ENCODE results near the gene MRGPRF. TPM values are rescaled to one million over a fixed set of nuclear protein-coding genes. Genes with fewer than 3 reads are reported as not detected.

MRGPRF gene
- total RNA-seq, 4 donors from 2014 or later = 34.2 to 67.9 (median 46.3) TPM

DNA sequence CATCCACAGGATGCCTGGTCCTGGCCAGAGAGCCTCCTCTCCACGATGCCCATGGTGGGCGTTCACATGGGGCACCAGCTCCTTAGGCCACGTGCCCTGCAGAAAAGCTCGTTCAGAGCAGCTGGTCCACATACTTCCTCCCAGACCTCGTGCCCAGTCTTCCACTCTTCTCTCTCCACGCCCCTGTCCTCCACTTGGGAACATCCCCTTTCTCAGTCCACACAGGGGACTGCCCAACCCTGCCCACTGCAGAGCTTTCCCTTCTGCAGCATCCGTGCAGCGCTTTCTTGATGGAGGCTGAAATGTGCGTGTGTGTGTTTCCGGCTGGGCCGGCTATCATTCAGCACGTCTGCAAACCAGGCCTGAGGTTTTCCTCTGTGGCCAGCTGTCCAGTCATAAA lies 46.9 kb upstream of the MRGPRF start:
- WGBS, 2 donors = 80 to 82% methylated on average over 11 of the region's 12 CpGs
- H3K4me3 ChIP-seq = no peak overlapping the region
- peaks cover 0 to 88% (median 4%) of the 10 kb centered on the region in 3 donors for H3K36me3 ChIP-seq
- no peaks in the 10 kb centered on the region for H3K9me3 ChIP-seq
- TF ChIP-seq, protein P1, sequence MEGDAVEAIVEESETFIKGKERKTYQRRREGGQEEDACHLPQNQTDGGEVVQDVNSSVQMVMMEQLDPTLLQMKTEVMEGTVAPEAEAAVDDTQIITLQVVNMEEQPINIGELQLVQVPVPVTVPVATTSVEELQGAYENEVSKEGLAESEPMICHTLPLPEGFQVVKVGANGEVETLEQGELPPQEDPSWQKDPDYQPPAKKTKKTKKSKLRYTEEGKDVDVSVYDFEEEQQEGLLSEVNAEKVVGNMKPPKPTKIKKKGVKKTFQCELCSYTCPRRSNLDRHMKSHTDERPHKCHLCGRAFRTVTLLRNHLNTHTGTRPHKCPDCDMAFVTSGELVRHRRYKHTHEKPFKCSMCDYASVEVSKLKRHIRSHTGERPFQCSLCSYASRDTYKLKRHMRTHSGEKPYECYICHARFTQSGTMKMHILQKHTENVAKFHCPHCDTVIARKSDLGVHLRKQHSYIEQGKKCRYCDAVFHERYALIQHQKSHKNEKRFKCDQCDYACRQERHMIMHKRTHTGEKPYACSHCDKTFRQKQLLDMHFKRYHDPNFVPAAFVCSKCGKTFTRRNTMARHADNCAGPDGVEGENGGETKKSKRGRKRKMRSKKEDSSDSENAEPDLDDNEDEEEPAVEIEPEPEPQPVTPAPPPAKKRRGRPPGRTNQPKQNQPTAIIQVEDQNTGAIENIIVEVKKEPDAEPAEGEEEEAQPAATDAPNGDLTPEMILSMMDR (IDR thresholded peaks at IDR 0.05) = no peak
- no peak for TF ChIP-seq EP300 (IDR thresholded peaks at IDR 0.05)
- TF ChIP-seq POLR2A (IDR thresholded peaks at IDR 0.05) = no peak
- no peaks in the 10 kb centered on the region for H3K27me3 ChIP-seq
- DNase-seq (ENCODE audit: low spot score in 2 of 2) = no peak
- H3K4me1 ChIP-seq = peaks cover 0 to 23% (median 5%) of the 10 kb centered on the region in 4 donors
- H3K27ac ChIP-seq = no peak overlapping the region

DNA sequence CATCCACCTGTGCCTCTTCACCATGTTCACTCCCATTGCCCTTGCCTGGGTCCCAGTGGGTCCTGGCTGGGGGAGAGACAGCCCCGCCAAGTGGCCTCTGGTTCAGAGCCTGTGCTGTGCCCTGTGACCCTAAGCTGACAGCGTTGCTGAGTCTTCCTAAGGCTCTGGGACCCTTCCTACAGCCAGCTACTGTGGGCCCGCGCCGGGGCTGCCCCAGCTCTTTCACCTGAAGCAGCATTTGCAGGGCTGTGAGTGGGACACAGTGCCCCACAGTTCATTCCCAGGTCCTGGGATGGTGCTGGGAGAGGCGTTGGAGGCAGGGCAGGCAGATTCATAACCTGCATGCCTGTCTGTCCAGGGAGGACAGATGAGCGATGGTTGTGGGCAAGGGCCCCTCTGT lies 46.4 kb upstream of the MRGPRF start:
- Histone ChIP-seq H3K27ac (no peak overlapping the region), H3K9me3 (no peaks in the 10 kb centered on the region), H3K36me3 (peaks cover 0 to 90% (median 4%) of the 10 kb centered on the region in 3 donors), H3K4me3 (no peak overlapping the region), H3K27me3 (no peaks in the 10 kb centered on the region), H3K4me1 (peaks cover 0 to 21% (median 5%) of the 10 kb centered on the region in 4 donors)
- 80 to 100% methylated on average over 1 to 3 of the region's 7 CpGs for WGBS, 2 donors
- no peak for DNase-seq (ENCODE audit: low spot score in 2 of 2)
- TF ChIP-seq POLR2A (IDR thresholded peaks at IDR 0.05) = no peak
- TF ChIP-seq, protein P1 (IDR thresholded peaks at IDR 0.05) = no peak

DNA sequence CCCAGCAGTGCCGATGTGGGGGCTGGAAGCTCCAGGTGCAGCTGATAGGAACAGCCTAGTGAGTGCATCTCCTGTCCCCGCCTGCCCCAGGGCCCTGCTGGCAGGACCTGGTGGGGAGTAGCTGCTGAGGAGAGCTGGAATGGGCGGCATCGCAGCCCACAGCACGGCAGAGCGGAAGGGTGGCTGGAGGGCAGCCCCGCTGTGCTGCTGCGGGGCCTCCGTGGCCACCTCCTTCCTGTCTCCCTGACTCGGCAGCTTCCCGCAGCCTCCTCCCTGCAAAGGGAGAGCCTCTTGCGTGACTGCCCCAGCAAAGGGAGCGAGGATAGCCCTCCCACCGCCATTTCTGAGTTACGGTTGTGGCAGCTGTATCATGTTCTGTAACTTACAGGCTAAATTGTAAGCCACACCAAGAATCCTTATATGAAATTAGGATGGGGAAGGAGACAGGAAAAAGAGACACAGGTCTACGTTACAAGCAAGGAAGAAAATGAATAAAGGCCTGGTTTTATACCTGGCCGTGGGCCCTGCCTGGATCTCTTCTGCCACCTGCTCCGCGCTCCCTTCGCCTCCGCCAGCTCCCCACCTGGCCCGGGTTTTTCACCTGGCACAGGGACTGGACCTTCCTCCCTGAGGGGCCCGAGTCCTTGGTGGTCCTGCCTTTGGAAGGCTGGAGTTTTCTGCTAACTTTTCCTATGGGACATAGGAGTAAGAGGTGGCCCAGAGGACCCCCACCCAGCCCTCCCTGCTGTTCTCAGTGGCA lies 45.6 kb upstream of the MRGPRF start:
- H3K27ac ChIP-seq = no peak overlapping the region
- H3K36me3 ChIP-seq = peaks cover 0 to 90% (median 4%) of the 10 kb centered on the region in 3 donors
- no peak overlapping the region for H3K4me3 ChIP-seq
- no peaks in the 10 kb centered on the region for H3K9me3 ChIP-seq
- TF ChIP-seq EP300 (IDR thresholded peaks at IDR 0.05) (no peak), POLR2A (IDR thresholded peaks at IDR 0.05) (no peak)
- TF ChIP-seq, protein P1 (IDR thresholded peaks at IDR 0.05) = no peak
- no peak for DNase-seq (ENCODE audit: low spot score in 2 of 2)
- H3K27me3 ChIP-seq = no peaks in the 10 kb centered on the region
- peaks cover 0 to 20% (median 5%) of the 10 kb centered on the region in 4 donors for H3K4me1 ChIP-seq
- whole genome bisulfite sequencing, 2 donors = 76 to 82% methylated on average over 22 to 23 of the region's 23 CpGs

DNA sequence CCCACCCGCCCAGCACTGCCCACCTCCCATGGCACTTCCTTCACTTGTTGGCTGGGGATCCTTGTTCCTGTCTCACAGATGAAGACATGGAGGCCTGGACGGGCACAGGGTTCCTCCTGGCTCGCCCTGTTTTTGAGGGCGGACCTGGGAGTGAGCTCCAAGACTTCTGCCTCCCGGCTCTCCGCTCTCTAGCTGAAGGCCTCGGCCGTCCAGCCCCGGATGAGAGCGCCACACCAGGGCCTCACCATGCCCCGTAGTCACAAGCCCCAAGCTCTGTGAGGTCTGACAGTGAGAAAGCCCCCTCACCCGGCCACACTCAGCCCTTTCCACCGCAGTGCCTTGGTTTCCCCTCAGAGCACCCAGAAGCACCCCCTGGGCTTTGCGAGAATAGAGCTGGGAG lies 44.8 kb upstream of the MRGPRF start:
- H3K27me3 ChIP-seq = no peaks in the 10 kb centered on the region
- TF ChIP-seq, protein P1 (IDR thresholded peaks at IDR 0.05) = no peak
- TF ChIP-seq EP300 (IDR thresholded peaks at IDR 0.05) = no peak
- no peak for TF ChIP-seq POLR2A (IDR thresholded peaks at IDR 0.05)
- no peak overlapping the region for H3K27ac ChIP-seq
- no peak for DNase-seq (ENCODE audit: low spot score in 2 of 2)
- H3K4me1 ChIP-seq = peaks cover 0 to 28% (median 6%) of the 10 kb centered on the region in 4 donors
- H3K36me3 ChIP-seq = peaks cover 0 to 84% (median 4%) of the 10 kb centered on the region in 3 donors
- H3K4me3 ChIP-seq = no peak overlapping the region
- 86 to 93% methylated on average over 13 of the region's 14 CpGs for WGBS, 2 donors
- no peaks in the 10 kb centered on the region for H3K9me3 ChIP-seq

DNA sequence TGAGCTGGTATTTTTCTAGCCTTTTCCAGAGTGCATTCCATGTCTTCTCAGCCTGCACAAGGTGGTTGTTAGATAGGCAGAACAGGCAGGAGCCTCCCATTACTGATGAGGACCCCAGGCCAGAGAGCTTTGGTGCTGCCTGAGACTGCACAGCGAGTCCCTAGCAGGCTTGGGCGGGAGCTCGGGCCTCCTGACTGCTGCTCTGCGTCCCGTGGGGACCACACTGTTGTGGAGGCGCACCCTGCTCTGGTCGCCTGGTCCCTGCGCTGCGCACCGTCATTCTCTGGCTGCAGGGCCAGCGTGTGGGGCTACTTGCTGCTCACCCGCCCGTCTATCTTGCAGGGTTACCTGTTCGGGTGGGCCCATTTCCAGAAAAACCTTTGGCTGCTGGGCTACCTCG lies 44.2 kb upstream of the MRGPRF start:
- H3K9me3 ChIP-seq = no peaks in the 10 kb centered on the region
- no peak for DNase-seq (ENCODE audit: low spot score in 2 of 2)
- H3K36me3 ChIP-seq = peaks cover 0 to 79% (median 4%) of the 10 kb centered on the region in 3 donors
- WGBS, 2 donors = 82 to 87% methylated on average over 7 to 15 of the region's 15 CpGs
- no peak for TF ChIP-seq POLR2A (IDR thresholded peaks at IDR 0.05)
- H3K27ac ChIP-seq = no peak overlapping the region
- H3K4me1 ChIP-seq = peaks cover 0 to 33% (median 8%) of the 10 kb centered on the region in 4 donors
- H3K27me3 ChIP-seq = no peaks in the 10 kb centered on the region
- H3K4me3 ChIP-seq = no peak overlapping the region
